ENCODE results near the gene MAP2.

The MAP2 gene

DNA sequence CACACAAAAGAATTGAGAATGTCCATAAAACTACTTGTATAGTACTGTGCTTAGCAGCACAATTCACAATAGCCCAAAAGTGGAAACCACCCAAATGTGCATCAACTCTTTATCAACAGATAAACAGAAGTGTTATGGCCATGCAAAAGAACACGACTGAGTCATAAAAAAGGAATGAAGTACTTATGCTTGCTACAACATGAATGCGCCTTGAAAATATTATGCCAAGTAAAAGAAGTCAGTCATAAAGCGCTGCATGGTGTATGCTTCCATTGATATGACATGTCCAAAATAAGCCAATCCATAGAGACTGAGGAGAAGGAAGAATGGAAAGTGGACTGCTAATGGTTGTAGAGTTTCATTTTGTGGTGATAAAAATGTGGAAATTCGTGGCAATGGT lies 12.1 kb upstream of the MAP2 start:
- Histone ChIP-seq H3K4me1 (no peaks in the 10 kb centered on the region), H3K36me3 (no peaks in the 10 kb centered on the region), H3K27me3 (no peaks in the 10 kb centered on the region), H3K27ac (no peak overlapping the region), H3K9me3 (peaks cover 0 to 5% (median 0%) of the 10 kb centered on the region in 3 donors), H3K4me3 (no peak overlapping the region)
- intact Hi-C loops (cut with DNase I; ENCODE audit: low total_unique reads): no loop called here
- DNase-seq: no peak
- TF ChIP-seq, protein P1, sequence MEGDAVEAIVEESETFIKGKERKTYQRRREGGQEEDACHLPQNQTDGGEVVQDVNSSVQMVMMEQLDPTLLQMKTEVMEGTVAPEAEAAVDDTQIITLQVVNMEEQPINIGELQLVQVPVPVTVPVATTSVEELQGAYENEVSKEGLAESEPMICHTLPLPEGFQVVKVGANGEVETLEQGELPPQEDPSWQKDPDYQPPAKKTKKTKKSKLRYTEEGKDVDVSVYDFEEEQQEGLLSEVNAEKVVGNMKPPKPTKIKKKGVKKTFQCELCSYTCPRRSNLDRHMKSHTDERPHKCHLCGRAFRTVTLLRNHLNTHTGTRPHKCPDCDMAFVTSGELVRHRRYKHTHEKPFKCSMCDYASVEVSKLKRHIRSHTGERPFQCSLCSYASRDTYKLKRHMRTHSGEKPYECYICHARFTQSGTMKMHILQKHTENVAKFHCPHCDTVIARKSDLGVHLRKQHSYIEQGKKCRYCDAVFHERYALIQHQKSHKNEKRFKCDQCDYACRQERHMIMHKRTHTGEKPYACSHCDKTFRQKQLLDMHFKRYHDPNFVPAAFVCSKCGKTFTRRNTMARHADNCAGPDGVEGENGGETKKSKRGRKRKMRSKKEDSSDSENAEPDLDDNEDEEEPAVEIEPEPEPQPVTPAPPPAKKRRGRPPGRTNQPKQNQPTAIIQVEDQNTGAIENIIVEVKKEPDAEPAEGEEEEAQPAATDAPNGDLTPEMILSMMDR (IDR thresholded peaks at IDR 0.05): no peak

DNA sequence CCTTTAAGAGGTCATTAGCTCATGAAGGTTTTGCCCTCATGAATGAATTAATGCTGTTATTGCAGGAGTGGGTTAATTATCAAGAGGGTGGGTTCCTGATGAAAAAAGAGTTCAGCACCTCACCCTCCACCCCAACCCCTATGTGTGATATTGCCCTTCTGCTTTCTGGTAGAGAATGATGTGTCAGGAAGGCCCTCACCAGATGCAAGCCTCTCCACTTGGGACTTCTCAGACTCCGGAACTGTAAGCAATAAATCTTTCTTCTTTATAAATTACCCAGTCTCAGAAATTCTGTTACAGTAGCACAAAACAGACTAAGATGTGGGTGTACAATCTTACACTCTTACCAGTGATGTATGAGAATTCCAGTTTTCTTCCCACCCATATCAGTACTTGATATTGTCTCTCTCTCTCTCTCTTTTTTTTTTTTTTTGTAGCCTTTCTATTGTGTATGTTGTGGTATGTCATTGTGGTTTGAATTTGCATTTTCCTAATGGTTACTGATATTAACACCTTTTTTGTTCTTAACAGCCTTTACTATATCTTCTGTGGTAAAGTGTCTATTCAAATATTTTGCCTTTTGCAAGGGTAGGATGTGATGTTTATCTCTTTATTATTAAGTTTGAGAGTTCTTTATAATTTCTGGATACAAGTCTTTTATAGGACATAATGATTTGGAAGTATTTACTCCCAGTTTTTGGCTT lies 10.4 kb upstream of the MAP2 start:
- TF ChIP-seq, protein P1 (IDR thresholded peaks at IDR 0.05): no peak
- Histone ChIP-seq H3K4me3 (no peak overlapping the region), H3K36me3 (no peaks in the 10 kb centered on the region), H3K4me1 (no peaks in the 10 kb centered on the region), H3K9me3 (peaks cover 0 to 5% (median 0%) of the 10 kb centered on the region in 3 donors), H3K27me3 (no peaks in the 10 kb centered on the region), H3K27ac (no peak overlapping the region)
- intact Hi-C loops (cut with DNase I; ENCODE audit: low total_unique reads): no loop called here
- no peak for DNase-seq

DNA sequence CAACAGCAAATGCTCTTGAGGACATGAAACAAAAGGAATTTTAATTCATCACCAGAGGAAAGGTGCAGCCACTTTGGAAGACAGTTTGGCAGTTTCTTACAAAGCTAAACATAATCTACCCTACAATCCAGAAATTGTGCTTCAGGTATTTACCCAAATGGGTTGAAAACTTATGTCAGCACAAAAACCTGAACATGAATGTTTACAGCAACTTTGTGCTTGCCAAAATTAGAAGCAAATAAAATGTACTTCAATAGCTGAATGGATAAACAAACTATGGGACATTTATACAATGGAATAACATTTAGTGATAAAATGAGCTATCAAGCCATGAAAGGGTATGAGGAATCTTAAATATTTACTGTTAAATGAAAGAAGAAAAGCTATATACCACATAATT lies 6.9 kb upstream of the MAP2 start:
- H3K4me3 ChIP-seq: no peak overlapping the region
- H3K4me1 ChIP-seq: no peaks in the 10 kb centered on the region
- no peaks in the 10 kb centered on the region for H3K27me3 ChIP-seq
- no peak for DNase-seq
- intact Hi-C loops (cut with DNase I; ENCODE audit: low total_unique reads): loop anchor here (5.0 kb wide), 1 partner anchor 80 kb away; no protein-coding TSS in a partner anchor
- no peaks in the 10 kb centered on the region for H3K36me3 ChIP-seq
- peaks cover 0 to 5% (median 0%) of the 10 kb centered on the region in 3 donors for H3K9me3 ChIP-seq
- H3K27ac ChIP-seq: no peak overlapping the region
- TF ChIP-seq, protein P1 (IDR thresholded peaks at IDR 0.05): no peak

DNA sequence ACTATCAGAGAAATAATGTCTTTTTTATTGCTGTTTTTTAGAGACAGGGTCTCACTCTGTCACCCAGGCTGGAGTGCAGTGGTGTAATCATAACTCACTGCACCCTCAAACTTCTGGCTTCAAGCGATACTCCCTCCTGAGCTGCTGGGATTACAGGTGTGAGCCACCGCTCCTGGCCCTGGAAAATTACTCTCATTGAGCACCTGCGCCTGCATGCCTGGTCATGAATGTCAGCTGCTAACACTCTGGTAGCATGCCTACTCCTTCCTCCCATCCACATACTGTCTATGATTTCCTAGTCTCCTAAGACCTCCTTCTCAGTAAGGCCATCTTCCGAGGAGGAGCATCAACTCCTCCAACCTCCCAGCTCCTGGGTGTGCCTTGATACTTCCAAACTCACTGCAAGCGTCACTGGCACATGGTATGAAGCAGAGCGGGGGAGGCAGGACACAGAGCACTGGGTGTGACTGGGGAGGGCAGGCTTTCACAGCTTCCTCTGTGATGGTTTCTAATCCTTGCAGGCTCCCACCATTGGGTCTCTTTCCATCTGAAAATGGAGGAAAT lies 1.6 kb upstream of the MAP2 start:
- H3K9me3 ChIP-seq: no peaks in the 10 kb centered on the region
- TF ChIP-seq, protein P1 (IDR thresholded peaks at IDR 0.05): no peak
- H3K4me1 ChIP-seq: peaks cover 0 to 23% (median 8%) of the 10 kb centered on the region in 4 donors
- H3K36me3 ChIP-seq: no peaks in the 10 kb centered on the region
- no peaks in the 10 kb centered on the region for H3K27me3 ChIP-seq
- H3K4me3 ChIP-seq: no peak overlapping the region
- intact Hi-C loops (cut with DNase I; ENCODE audit: low total_unique reads): no loop called here
- no peak overlapping the region for H3K27ac ChIP-seq
- DNase-seq: no peak

DNA sequence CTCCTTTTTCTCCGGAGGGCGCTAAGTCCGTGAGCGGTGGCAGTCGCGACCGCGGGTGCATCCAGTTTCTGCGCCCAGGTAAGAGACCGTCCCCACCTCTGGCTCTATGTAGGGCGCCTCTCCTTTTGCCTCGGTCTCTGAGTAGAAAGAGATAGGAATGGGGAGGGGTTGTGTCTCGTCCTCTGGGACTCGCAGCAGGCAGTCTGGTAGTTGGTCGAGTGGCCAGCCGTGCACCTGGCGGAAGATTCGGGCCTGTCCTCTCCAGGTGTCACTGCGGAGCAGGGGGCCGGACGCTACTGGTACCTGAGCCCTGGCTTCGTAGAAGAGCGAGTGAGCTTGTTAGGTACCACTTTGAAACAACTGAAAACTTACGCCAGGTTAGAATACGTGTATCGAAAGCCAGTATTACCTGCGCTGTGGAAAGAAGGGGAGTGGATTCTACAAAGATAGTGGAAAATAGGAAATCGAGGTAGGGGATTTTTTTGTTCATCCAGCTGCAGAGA lies 403 bp downstream of the MAP2 start:
- peak overlapping the region; percentile 71 to 74 for H3K27ac ChIP-seq
- DNase-seq: peak; percentile 22 to 64
- H3K36me3 ChIP-seq: no peaks in the 10 kb centered on the region
- H3K9me3 ChIP-seq: no peaks in the 10 kb centered on the region
- no peaks in the 10 kb centered on the region for H3K27me3 ChIP-seq
- TF ChIP-seq, protein P1 (IDR thresholded peaks at IDR 0.05): no peak
- H3K4me1 ChIP-seq: peaks cover 0 to 32% (median 8%) of the 10 kb centered on the region in 4 donors
- intact Hi-C loops (cut with DNase I; ENCODE audit: low total_unique reads): no loop called here
- peak overlapping the region; percentile 79 to 82 for H3K4me3 ChIP-seq
